Nephron (organoid): Measurements from ENCODE around the gene REPS2.
A peak's percentile ranks its signal among the peaks of the same experiment; 100 is the strongest.

Experiments
- H3K27ac Mint-ChIP-seq, 3 experiments: 2 replicates each; pipeline ENCODE4 v1.8.0; 2020; ENCODE audit warnings: mixed read lengths in 3 of 3, mild to moderate bottlenecking in 2 of 3, moderate library complexity in 1 of 3
- H3K27me3 Mint-ChIP-seq: 2 replicates; pipeline ENCODE4 v1.8.0; 2021; ENCODE audit warnings: low read depth, mild to moderate bottlenecking, moderate library complexity, mixed read lengths
- H3K36me3 Mint-ChIP-seq: 2 replicates; pipeline ENCODE4 v1.8.0; 2020; ENCODE audit warnings: low read depth, mixed read lengths
- H3K4me1 Mint-ChIP-seq: 2 replicates; pipeline ENCODE4 v1.8.0; 2020; ENCODE audit warnings: mixed read lengths
- H3K4me3 Mint-ChIP-seq, 3 experiments: 2 replicates each; pipeline ENCODE4 v1.8.0; 2020; ENCODE audit warnings: mild to moderate bottlenecking in 3 of 3, mixed read lengths in 3 of 3, moderate library complexity in 2 of 3
- H3K9me3 Mint-ChIP-seq: 2 replicates; pipeline ENCODE4 v1.8.0; 2020; ENCODE audit warnings: mixed read lengths
- TF ChIP-seq, protein P1 (sequence below), 3 experiments: fragments of 200-600 bp; sonication (generic); IDR thresholded peaks; one replicate each; pipeline ENCODE4 v1.5.0; 2021; ENCODE audit warnings: antibody characterized with exemption in 3 of 3; ENCODE audit not compliant: unreplicated experiment in 3 of 3

The REPS2 gene

DNA sequence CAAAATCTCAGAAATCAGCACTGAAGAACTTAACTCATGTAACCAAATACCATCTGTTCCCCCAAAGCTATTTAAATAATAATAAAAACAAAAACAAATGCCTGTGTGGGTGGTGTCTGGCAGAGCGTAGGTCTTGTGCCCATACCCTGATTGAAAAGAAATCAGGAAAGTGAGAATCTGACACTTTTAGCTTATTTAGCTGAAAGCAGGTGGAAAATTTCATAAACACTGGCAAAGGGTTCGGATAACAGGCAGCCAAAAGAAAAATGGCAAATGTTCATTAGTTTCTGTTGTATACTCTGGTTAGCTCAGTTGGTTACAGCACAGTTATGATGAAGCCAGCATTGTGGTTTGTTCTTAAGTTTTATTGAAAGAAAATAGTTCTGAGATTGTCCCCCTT lies 48.3 kb downstream of the REPS2 start:
- no peak overlapping the region for H3K4me3 Mint-ChIP-seq
- peaks cover 5% of the 10 kb centered on the region for H3K27me3 Mint-ChIP-seq
- no peaks in the 10 kb centered on the region for H3K36me3 Mint-ChIP-seq
- TF ChIP-seq, protein P1, sequence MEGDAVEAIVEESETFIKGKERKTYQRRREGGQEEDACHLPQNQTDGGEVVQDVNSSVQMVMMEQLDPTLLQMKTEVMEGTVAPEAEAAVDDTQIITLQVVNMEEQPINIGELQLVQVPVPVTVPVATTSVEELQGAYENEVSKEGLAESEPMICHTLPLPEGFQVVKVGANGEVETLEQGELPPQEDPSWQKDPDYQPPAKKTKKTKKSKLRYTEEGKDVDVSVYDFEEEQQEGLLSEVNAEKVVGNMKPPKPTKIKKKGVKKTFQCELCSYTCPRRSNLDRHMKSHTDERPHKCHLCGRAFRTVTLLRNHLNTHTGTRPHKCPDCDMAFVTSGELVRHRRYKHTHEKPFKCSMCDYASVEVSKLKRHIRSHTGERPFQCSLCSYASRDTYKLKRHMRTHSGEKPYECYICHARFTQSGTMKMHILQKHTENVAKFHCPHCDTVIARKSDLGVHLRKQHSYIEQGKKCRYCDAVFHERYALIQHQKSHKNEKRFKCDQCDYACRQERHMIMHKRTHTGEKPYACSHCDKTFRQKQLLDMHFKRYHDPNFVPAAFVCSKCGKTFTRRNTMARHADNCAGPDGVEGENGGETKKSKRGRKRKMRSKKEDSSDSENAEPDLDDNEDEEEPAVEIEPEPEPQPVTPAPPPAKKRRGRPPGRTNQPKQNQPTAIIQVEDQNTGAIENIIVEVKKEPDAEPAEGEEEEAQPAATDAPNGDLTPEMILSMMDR (IDR thresholded peaks at IDR 0.05; ENCODE audit: unreplicated experiment in 3 of 3): no peak
- H3K27ac Mint-ChIP-seq: peak overlapping the region in 1 of 3 experiments; percentile 39
- peaks cover 3% of the 10 kb centered on the region for H3K9me3 Mint-ChIP-seq
- peaks cover 40% of the 10 kb centered on the region for H3K4me1 Mint-ChIP-seq

DNA sequence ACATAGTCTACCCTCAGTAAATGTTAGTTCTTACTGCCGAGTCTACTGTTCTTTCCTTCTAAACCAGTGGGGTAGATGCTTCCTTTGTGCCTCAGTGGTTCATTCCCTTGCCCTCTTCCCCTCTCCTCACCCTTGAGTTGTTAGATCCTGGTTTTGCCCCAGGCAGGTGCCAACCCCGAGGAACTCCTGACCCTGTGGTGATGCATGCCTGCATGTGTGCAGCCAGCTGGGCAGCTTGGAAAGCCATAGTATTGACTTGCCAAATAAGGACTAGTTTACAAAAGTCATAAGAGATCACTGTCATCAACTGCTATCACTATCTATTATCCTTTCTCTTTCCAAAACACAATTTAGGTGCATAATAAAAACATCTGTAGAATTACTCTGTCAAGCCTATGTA lies 50.9 kb downstream of the REPS2 start:
- H3K4me3 Mint-ChIP-seq: no peak overlapping the region
- no peaks in the 10 kb centered on the region for H3K27me3 Mint-ChIP-seq
- peaks cover 38% of the 10 kb centered on the region for H3K4me1 Mint-ChIP-seq
- peak overlapping the region in 2 of 3 experiments; percentile 39 to 49 for H3K27ac Mint-ChIP-seq
- TF ChIP-seq, protein P1 (IDR thresholded peaks at IDR 0.05; ENCODE audit: unreplicated experiment in 3 of 3): no peak
- no peaks in the 10 kb centered on the region for H3K36me3 Mint-ChIP-seq
- no peaks in the 10 kb centered on the region for H3K9me3 Mint-ChIP-seq

DNA sequence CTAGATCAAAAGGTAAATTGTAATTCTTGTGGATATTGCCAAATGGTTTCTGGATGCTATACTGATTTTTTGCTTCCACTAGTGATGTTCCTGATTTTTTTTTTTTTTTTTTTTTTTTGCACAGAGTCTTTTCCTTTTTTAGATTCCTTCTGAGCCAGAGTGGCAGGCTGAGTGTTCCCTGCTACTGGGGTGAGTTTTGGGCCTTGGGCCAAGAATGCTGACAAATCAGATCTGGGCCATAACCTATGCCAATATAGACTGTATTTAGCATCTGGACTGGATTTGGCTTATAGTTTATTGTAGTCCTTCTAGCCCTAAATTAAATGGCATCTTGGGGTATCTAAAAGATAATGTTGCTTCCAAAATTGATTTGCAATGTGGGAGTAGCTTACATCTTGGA lies 52.8 kb downstream of the REPS2 start:
- Mint-ChIP-seq H3K4me1 (peaks cover 32% of the 10 kb centered on the region), H3K27ac (no peak overlapping the region)

DNA sequence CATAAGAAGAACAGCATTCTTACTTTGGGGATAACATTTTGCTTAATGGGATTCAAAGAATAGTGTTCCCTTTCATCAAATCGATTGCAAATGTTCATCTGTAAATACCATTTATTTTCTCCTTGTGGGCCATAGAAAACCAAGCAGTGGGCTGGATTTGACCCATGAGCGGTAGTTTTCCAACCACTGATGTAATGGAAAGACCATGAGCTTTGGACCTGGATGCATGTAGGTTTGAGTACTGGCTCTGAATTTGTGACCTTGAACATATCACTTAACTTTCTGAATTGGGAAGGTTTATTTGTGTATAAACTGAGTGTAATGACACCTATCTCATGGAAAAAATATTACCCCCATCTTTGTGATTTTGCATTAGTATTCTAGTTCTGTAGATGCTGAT lies 54.3 kb downstream of the REPS2 start:
- TF ChIP-seq, protein P1 (IDR thresholded peaks at IDR 0.05; ENCODE audit: unreplicated experiment in 3 of 3): no peak
- Mint-ChIP-seq H3K27ac (no peak overlapping the region), H3K36me3 (no peaks in the 10 kb centered on the region), H3K27me3 (no peaks in the 10 kb centered on the region), H3K9me3 (no peaks in the 10 kb centered on the region), H3K4me3 (no peak overlapping the region), H3K4me1 (peaks cover 36% of the 10 kb centered on the region)

More for the DNA sequence above, 52.8 kb downstream of the REPS2 start:
- H3K4me3 Mint-ChIP-seq: no peak overlapping the region
- no peaks in the 10 kb centered on the region for H3K36me3 Mint-ChIP-seq
- TF ChIP-seq, protein P1 (IDR thresholded peaks at IDR 0.05; ENCODE audit: unreplicated experiment in 3 of 3): no peak
- no peaks in the 10 kb centered on the region for H3K9me3 Mint-ChIP-seq
- H3K27me3 Mint-ChIP-seq: no peaks in the 10 kb centered on the region

DNA sequence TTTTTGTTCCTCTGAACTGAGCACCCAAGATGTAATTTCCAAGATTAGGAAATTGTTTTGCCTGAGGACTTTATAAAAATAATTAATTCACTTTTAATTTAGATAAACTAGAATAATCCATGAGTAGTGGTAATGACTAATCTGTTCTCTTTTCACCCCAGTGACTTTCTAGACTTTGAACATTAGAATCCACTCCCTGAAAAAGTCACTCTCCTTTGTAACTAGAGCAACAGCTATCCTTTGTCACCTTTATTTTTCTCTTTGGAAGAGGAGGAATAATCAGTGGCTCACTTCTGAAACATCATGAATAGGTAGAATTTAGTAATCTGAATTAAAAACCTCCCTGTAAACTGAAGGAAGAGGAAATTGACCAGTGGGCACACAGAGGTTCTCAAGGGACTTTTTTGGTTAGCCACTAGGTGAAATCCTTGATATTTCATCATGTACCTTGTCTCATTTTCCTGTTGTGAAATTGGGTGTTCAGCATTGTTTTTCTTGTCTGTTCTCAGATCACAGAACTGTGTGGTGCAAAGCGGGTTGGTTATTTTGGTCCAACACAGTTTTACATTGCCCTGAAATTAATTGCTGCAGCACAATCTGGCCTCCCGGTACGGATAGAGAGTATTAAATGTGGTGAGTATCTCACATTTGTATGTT lies 59.4 kb downstream of the REPS2 start:
- TF ChIP-seq, protein P1 (IDR thresholded peaks at IDR 0.05; ENCODE audit: unreplicated experiment in 3 of 3): no peak
- Mint-ChIP-seq H3K27me3 (peaks cover 9% of the 10 kb centered on the region), H3K9me3 (no peaks in the 10 kb centered on the region), H3K4me3 (peak overlapping the region; percentile 22 to 65 (median 53)), H3K27ac (peak overlapping the region; percentile 69 to 82 (median 74)), H3K4me1 (peaks cover 52% of the 10 kb centered on the region), H3K36me3 (no peaks in the 10 kb centered on the region)
